K562 (cell line): ENCODE data around the gene SETD3. TPM values are rescaled to one million over a fixed set of nuclear protein-coding genes. Genes with fewer than 3 reads are reported as not detected.
A peak's percentile ranks its signal among the peaks of the same experiment; 100 is the strongest.

ENCODE experiments used
- EWSR1 ChIP-seq: fragments of 450-650 bp; IDR thresholded peaks from 2 replicates; pipeline ENCODE4 v1.6.1; 2018; ENCODE audit warnings: borderline replicate concordance, mild to moderate bottlenecking, low read depth, moderate library complexity; ENCODE audit not compliant: partially characterized antibody
- GATAD2A ChIP-seq: fragments of 450-650 bp; IDR thresholded peaks from 2 replicates; pipeline ENCODE4 v1.6.1; 2017
- RAD21 ChIP-seq, 2 experiments: fragments of 250-450 bp in 1 of 2; fragments of 450-650 bp in 1 of 2; sonication (Bioruptor Pico) in 1 of 2; formaldehyde crosslinking in 1 of 2; IDR thresholded peaks in 1 of 2; conservative IDR thresholded peaks in 1 of 2; 2 replicates each; pipeline versions ENCODE4 v1.4.0 to v1.8.0; 2020 to 2022; ENCODE audit warnings: mild to moderate bottlenecking in 2 of 2, moderate library complexity in 1 of 2
- RB1 ChIP-seq: fragments of 450-650 bp; IDR thresholded peaks from 2 replicates; pipeline ENCODE4 v1.6.1; 2017; ENCODE audit warnings: low read depth, mild to moderate bottlenecking
- REST ChIP-seq, 2 experiments: fragments of 450-650 bp; formaldehyde crosslinking in 1 of 2; IDR thresholded peaks; 2 replicates each; pipeline versions ENCODE4 v1.4.0 to v1.6.1; 2014 to 2020; ENCODE audit warnings: mild to moderate bottlenecking in 2 of 2, borderline replicate concordance in 1 of 2, low read depth in 1 of 2
- SETDB1 ChIP-seq: IDR thresholded peaks from one replicate; pipeline ENCODE4 v1.6.1; 2012; ENCODE audit warnings: low read length, control low read depth, inconsistent platforms
- SMC3 ChIP-seq: conservative IDR thresholded peaks from 2 replicates; pipeline ENCODE4 v1.6.1; 2011; ENCODE audit warnings: low read depth, low read length, improper control_type of control experiment; ENCODE audit not compliant: insufficient read depth
- ZBTB1 ChIP-seq: sonication (generic); formaldehyde crosslinking; IDR thresholded peaks from 2 replicates; pipeline ENCODE4 v1.8.1; 2023; ENCODE audit warnings: missing genetic modification reagents, low read depth, mild to moderate bottlenecking, borderline replicate concordance
- ZNF133 ChIP-seq: fragments of 250-450 bp; sonication (Bioruptor Pico); IDR thresholded peaks from 2 replicates; pipeline ENCODE4 v1.4.0; 2020; ENCODE audit warnings: mild to moderate bottlenecking
- ZNF347 ChIP-seq: fragments of 450-650 bp; formaldehyde crosslinking; IDR thresholded peaks from 2 replicates; pipeline ENCODE4 v1.4.0; 2020; ENCODE audit warnings: low read depth, mild to moderate bottlenecking, moderate library complexity
- polyA plus RNA-seq, 8 experiments: library from polyadenylated mRNA; depleted of rRNA in 4 of 8; stranded (reverse) in 5 of 8; unstranded in 3 of 8; fragments of >200 nt; fragmentation: Nextera tagmentation in 2 of 8; fragmentation: Illumina TruSeq in 1 of 8; extraction: Ambion mirVana in 2 of 8; extraction: Trizol in 1 of 8; gene quantifications; 2 replicates each; pipeline versions ENCODE4 v1.2.1 to v1.2.3, GENCODE V29; 2011 to 2014; ENCODE audit warnings: inconsistent platforms in 1 of 8, missing spikeins in 1 of 8
- total RNA-seq, 7 experiments: library from RNA; depleted of rRNA in 6 of 7; stranded (reverse); fragments of >200 nt in 6 of 7; fragmentation: Illumina TruSeq in 2 of 7; extraction: Trizol in 2 of 7; gene quantifications; 2 replicates each; pipeline versions ENCODE4 v1.2.1 to v1.2.3, GENCODE V29; 2011 to 2021; ENCODE audit warnings: low replicate concordance in 1 of 7
- TF ChIP-seq, protein P1 (sequence below): IDR thresholded peaks from 2 replicates; pipeline ENCODE4 v1.6.1; 2011; ENCODE audit warnings: borderline replicate concordance, low read depth, mild to moderate bottlenecking, moderate library complexity, low read length; ENCODE audit not compliant: insufficient read depth, poor library complexity, severe bottlenecking

The SETD3 gene
- total and polyA plus RNA-seq, 9 of the 15 experiments (the other 6 are each of a cell fraction or from before 2014, with no cell fraction given): 8.5 to 35.9 (median 26.5) TPM

DNA sequence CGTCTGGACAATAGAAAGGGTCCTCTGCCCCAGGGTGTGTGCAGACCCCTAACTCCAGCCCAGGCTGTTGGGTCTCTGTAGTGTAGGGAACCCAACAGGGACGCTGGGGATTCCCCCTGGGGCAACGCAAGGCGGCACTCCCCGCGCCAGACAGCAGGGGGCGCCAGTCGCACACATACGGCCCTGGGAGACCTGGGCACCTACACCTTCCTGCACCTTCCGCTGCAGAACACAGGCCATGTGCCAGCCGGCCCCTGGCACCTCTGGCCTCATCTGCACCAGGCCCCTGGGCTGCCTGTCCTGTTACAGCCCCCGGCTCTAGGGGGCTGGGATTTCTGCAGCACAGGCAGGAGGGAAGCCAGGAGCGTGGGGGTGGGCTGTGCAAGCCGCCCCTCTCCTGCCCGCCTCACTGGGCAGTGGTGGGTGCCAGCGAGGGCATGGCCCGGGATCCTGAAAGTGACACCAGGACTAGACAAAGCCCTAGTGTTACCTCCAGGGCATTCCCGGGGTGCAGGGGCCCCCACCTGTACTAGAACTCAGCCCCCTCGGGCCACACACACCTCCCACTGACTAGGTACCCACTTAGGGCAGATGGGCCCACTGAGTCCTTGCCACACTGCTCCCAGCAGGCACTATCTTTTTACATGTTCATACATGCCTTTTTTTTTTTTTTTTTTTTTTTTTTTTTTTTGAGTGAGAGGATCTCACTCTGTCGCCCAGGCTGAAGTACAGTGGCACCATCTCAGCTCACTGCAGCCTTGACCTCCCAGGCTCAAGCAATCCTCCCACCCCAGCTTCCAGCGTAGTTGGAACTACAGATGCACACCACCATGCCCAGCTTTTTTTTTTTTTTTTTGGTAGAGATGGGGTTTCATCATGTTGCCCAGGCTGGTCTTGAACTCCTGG is 38.0 kb upstream of the SETD3 start (continued):
- TF ChIP-seq ZNF133 (CRISPR knock-in tag) (no peak), EWSR1 (no peak), ZNF347 (no peak), SETDB1 (no peak), SMC3 (peak; percentile 88), RAD21 (CRISPR knock-in tag; conservative IDR thresholded peaks at IDR 0.05 in 1 of 2, IDR thresholded peaks at IDR 0.05 in 1 of 2) (peak; percentile 80 to 88), REST (IDR thresholded peaks at IDR 0.05; ENCODE audit: borderline replicate concordance) (peak; percentile 75), REST (CRISPR knock-in tag; IDR thresholded peaks at IDR 0.05; ENCODE audit: low read depth) (no peak), GATAD2A (no peak), ZBTB1 (CRISPR knock-in tag) (no peak), RB1 (peak; percentile 65; the same call in 1 of the 2 replicates)
- TF ChIP-seq, protein P1, sequence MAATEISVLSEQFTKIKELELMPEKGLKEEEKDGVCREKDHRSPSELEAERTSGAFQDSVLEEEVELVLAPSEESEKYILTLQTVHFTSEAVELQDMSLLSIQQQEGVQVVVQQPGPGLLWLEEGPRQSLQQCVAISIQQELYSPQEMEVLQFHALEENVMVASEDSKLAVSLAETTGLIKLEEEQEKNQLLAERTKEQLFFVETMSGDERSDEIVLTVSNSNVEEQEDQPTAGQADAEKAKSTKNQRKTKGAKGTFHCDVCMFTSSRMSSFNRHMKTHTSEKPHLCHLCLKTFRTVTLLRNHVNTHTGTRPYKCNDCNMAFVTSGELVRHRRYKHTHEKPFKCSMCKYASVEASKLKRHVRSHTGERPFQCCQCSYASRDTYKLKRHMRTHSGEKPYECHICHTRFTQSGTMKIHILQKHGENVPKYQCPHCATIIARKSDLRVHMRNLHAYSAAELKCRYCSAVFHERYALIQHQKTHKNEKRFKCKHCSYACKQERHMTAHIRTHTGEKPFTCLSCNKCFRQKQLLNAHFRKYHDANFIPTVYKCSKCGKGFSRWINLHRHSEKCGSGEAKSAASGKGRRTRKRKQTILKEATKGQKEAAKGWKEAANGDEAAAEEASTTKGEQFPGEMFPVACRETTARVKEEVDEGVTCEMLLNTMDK: peak; percentile 61
